D721Med (cell line): ENCODE measurements around the gene NSL1.

Experiments used
- DNase-seq: peaks from one replicate; pipeline ENCODE4 v3.0.0; 2011; ENCODE audit warnings: low spot score; ENCODE audit not compliant: insufficient read length
- FAIRE-seq: peaks from 2 replicates; lab custom pipeline; 2011; peaks lifted over from hg19 to GRCh38; lab: Jason Lieb, UNC
- TF ChIP-seq, protein P1 (sequence below): IDR thresholded peaks from 2 replicates; pipeline ENCODE4 v1.5.1; 2012; ENCODE audit warnings: mild to moderate bottlenecking, control low read depth; ENCODE audit not compliant: insufficient read depth; ENCODE audit errors: missing control alignments

Gene NSL1

DNA sequence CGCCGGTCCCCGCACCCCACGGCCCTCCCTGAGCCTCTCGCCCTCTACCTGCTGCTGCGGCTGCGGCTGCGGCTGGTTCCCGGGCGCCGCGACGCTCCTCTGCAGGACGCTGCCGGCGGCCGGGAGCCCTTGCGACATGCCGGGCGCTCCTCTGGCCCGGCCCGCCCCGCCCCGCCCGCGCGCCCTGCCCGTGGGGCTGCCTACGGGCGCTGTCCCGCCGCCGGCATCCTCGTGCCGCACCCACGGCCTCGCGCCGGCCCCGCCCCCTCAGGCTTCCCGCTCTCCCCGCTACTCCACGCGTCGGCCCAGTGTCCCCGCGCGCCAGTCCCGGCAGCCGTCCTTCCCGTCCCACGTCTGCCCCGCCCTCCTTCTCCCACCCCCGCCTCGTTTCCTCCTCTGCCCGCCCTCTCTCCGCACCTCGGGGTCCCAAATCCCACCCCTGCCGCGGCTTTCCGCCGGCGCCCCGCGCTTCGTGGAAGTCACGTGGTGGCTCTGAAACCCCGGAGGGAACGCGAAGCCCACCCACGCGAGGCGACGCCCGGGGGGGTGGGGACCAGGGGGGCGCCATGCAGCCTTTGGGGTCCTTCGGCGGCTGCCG, 91.9 kb downstream of the NSL1 start, which contains the start of gene BATF3:
Gene BATF3, minus strand, starts transcription at position 216 of the 598 bp plus-strand sequence. Its CDS starts 78 bp downstream, at position 138.
- FAIRE-seq (no peak), DNase-seq (no peak)
- TF ChIP-seq, protein P1, sequence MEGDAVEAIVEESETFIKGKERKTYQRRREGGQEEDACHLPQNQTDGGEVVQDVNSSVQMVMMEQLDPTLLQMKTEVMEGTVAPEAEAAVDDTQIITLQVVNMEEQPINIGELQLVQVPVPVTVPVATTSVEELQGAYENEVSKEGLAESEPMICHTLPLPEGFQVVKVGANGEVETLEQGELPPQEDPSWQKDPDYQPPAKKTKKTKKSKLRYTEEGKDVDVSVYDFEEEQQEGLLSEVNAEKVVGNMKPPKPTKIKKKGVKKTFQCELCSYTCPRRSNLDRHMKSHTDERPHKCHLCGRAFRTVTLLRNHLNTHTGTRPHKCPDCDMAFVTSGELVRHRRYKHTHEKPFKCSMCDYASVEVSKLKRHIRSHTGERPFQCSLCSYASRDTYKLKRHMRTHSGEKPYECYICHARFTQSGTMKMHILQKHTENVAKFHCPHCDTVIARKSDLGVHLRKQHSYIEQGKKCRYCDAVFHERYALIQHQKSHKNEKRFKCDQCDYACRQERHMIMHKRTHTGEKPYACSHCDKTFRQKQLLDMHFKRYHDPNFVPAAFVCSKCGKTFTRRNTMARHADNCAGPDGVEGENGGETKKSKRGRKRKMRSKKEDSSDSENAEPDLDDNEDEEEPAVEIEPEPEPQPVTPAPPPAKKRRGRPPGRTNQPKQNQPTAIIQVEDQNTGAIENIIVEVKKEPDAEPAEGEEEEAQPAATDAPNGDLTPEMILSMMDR, result no peak

DNA sequence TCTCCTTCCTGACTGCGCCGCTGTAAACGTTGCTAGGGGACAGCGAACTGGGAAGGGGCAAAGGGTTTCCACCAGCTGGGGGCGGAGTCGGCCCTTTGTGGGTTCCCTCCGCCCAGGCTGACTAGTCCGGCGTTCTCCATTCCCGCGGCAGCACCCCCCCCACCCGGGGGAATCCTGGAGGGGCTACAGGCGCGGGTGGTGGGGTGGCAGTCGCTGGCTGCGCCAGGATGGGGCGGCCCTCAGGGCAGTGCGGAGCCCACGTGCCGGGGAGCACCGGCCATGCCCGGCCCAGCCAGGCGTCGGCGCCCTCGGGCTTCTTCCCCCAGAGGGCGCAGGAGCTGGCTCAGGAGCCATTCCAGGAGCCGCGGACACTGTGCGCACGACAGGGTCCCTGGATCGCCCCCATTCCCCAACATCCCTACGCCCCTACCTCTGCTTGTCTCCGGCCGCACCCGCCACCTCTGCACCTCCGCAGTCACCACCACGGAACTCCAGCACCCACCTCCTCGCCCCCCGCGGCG, 92.4 kb downstream of the NSL1 start:
- TF ChIP-seq, protein P1, result peak; percentile 43
- DNase-seq, result no peak
- no peak for FAIRE-seq

DNA sequence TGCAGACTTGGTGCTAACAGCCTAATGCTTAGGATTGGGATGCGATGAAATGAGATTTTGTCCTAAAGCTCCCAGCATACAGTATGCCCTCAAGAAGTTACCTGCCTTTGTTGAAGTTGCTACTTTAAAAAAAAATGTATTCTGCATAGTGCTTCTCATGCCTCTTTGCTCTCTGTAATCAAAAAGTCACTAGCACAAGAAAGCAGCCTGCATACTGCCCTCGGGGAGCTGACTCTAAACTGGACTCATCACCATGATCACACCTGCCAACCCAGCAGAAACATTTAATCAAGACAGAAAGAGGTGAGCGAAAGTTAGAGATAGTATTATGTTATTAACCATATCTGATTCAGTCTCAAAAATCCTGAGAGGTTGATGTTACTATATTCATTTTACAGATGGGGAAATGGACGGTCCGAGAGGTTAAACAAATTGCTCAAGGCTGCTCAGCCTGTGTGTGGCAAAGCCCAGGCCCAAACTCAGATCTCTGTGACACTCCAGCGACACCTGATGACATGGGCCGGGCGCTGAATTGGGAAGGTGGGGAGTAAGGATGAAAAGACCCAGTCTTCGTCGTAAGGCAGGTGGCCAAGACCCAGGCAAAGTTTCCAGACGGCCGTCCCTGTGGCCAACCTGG, 93.0 kb downstream of the NSL1 start:
- TF ChIP-seq, protein P1, result no peak
- FAIRE-seq (no peak), DNase-seq (no peak)

DNA sequence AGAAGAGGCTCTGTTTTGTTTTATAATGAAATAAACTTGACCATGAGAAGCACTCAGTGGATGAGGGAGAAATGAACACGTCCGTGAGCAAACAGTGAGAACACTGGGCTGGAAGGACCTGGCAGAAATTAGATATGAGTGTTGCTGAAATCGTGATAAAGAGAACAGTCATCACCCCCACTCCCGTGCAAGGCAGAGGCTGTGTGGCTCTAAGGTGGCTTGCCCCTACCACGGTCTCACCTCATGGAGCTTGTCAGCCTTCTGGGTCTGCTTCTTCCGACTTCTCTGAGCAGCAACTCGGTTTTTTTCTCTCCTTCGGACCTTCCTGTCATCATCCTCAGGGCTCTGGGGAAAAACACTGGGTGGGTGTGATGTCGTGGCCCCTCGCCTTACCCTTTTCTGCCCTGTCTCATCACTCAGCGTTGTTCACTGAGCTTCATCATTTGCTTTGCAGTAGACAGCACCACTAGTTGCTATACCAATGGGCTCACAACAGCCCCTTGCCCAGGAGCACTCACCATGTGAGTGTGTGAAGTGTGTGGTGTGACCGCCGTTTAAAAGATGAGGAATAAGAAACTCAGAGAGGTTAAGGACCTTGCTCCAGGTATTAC, 94.8 kb downstream of the NSL1 start:
- FAIRE-seq (no peak), DNase-seq (no peak)
- TF ChIP-seq, protein P1, result no peak

DNA sequence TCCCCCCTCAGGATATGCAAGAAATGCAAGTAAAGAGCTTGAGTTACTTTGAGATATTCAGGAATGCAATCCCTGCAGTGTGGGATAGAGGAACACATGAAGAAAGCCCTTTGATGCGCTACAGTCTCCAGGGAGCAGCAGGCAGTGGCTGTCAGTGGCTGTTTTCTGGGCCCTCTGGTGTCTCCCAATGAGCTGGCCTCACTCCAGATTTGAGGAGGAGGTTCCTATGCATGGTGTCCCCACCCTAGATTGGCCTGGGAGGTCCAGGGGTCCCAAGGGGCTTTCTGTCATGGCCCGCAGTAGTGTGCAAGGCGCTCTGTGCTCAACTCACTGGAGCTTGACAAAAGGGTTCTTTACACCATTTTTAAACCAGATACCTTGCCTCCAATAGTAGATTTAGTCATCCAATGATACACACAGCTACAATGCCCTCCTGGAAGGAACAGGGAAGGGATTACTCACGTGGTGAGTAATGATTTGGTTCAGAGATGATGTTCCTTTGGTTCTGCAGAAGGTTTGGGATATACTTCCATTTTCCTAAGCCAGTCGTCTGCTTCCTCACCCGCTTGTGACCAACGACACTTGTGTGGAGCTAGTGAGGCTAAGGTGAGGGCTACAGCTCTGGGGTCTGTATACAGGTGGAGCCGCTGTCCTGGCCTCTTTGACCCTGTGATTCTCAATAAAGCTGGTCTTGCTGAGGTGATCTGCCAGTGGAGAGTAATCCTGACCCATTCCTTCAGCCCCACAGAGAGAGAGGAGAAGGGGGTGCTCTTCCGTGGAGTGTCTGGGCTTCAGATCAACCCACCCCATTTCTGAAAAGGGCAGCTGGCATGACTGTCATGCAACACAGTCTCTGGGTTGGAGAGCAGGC, 98.6 kb downstream of the NSL1 start:
- TF ChIP-seq, protein P1, result no peak
- no peak for DNase-seq
- no peak for FAIRE-seq

DNA sequence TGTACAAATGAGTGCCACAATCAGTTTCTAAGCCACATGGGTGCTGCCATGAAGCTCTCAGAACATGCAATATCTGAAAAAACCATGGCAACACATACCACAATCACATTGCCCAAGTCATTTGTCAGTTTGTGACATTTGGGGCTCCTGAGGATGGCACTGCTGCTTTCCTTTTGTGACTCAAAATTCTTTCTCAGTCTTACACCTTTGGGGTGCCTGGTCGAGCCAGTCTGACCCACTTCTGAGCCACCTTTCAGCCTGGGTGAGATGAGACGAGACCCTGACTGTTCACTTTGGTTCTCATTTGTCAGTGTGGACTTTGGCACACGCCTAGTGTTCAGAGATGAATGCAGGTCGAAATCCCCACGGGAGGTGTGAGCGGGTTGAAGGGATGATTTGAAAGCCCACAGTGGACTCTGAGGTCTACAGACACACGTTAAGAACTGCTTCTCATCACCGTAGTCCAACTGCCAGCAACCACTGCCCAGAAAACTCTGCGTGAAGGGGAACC, 100.0 kb downstream of the NSL1 start:
- no peak for FAIRE-seq
- DNase-seq, result no peak
- TF ChIP-seq, protein P1, result no peak
